A549 treated with DMSO at 1 μM for 4 hours (cell line): ENCODE results near the gene OTOL1. TPM values are rescaled to one million over a fixed set of nuclear protein-coding genes. Genes with fewer than 3 reads are reported as not detected.

Experiments
- total RNA-seq: library from RNA; stranded (reverse); fragments of 200-300 nt; extraction: Qiagen RNA extraction; gene quantifications from 5 replicates; pipeline ENCODE4 v1.2.3, GENCODE V29; 2022; ENCODE audit warnings: low read depth

The OTOL1 gene
- total RNA-seq: not detected in 5 replicates

DNA sequence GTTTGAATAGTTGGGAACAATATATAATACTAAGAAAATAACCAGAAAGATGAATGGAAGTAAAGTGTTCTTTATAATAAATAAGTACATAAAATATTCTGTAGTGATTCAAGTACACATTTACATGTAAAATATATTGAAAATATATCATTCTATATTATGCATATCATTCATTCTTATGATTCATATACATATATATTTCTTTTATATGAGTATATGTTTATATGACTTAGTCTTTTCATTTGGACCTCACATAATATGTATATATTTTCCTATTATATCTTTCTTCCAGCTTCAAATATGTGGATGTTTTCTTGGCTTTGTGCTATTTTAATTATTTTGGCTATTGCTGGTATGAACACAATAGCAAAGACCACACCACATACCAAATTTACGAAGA lies at the start of gene OTOL1:
OTOL1 (plus strand) TSS at position 301 of the 400 bp plus-strand sequence; CDS start at position 301, 0 bp downstream.

Other genes with a start within 250 kb of the OTOL1 start
- gene SPTSSB, start 125.3 kb upstream of the OTOL1 start, total RNA-seq: not detected in 5 replicates